Ishikawa (cell line): ENCODE results near the gene EOGT.

ENCODE experiments used
- CEBPB ChIP-seq: IDR thresholded peaks from 2 replicates; pipeline ENCODE4 v1.6.1; 2012
- CREB1 ChIP-seq: IDR thresholded peaks from 2 replicates; pipeline ENCODE4 v1.6.1; 2012; ENCODE audit warnings: low read depth
- EGR1 ChIP-seq: IDR thresholded peaks from 2 replicates; pipeline ENCODE4 v1.6.1; 2012
- EP300 ChIP-seq: IDR thresholded peaks from 2 replicates; pipeline ENCODE4 v1.6.1; 2012; ENCODE audit warnings: borderline replicate concordance
- FOXM1 ChIP-seq: IDR thresholded peaks from 2 replicates; pipeline ENCODE4 v1.6.1; 2012; ENCODE audit warnings: low read depth, borderline replicate concordance
- NFIC ChIP-seq: IDR thresholded peaks from 2 replicates; pipeline ENCODE4 v1.6.1; 2012
- RAD21 ChIP-seq: IDR thresholded peaks from 2 replicates; pipeline ENCODE4 v1.6.1; 2012; ENCODE audit warnings: low read depth
- TAF1 ChIP-seq: IDR thresholded peaks from 2 replicates; pipeline ENCODE4 v1.6.1; 2012; ENCODE audit warnings: low read depth, mild to moderate bottlenecking
- TCF12 ChIP-seq: IDR thresholded peaks from 2 replicates; pipeline ENCODE4 v1.6.1; 2012; ENCODE audit warnings: low read depth
- TEAD4 ChIP-seq: IDR thresholded peaks from 2 replicates; pipeline ENCODE4 v1.6.1; 2012
- YY1 ChIP-seq: IDR thresholded peaks from 2 replicates; pipeline ENCODE4 v1.6.1; 2012; ENCODE audit warnings: low read depth
- ZBTB7A ChIP-seq: IDR thresholded peaks from 2 replicates; pipeline ENCODE4 v1.6.1; 2012; ENCODE audit warnings: low read depth
- TF ChIP-seq, protein P1 (sequence below): IDR thresholded peaks from 2 replicates; pipeline ENCODE4 v1.6.1; 2012
- TF ChIP-seq, protein P2 (sequence below): IDR thresholded peaks from 2 replicates; pipeline ENCODE4 v1.6.1; 2012
- TF ChIP-seq, protein P3 (sequence below): IDR thresholded peaks from 2 replicates; pipeline ENCODE4 v1.6.1; 2012; ENCODE audit warnings: low read depth, mild to moderate bottlenecking

Gene EOGT

DNA sequence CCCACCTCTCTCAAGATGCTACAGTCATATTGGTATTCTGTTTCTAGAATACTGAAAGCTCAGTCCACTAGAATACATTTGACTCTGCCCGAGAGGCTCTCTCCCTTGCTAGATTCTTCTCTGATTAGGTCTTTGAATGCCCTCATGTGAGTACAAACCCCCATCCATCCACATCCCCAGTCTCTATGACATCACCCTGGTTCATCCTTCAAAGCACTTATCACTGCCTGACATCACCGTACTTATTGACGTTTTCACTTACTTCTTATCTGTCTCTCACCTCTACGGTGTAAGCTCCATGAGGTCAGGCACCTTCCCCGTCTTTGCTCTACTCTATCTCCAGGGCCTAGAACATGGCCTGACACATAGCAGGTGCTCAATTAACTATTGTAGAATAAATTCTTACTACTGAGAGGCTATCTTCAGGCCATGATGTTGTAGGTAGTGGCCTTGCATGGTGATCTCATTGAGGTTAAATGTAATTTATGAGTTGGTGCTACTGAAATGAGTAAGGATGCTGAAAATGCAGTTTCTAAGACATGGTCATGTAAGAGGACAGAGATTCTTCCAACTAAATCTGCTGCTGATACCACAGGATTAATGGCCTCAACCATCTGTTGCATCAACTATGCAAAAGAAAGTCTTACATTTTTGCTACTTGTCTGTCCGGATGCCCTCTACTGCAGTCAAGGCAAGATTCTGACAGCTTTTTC is 26.8 kb downstream of the EOGT start:
- TF ChIP-seq CEBPB (no peak), EGR1 (no peak), RAD21 (no peak), EP300 (no peak), FOXM1 (no peak), CREB1 (no peak), YY1 (no peak), TCF12 (no peak), TEAD4 (no peak), ZBTB7A (no peak), TAF1 (no peak), NFIC (no peak)
- TF ChIP-seq, protein P1, sequence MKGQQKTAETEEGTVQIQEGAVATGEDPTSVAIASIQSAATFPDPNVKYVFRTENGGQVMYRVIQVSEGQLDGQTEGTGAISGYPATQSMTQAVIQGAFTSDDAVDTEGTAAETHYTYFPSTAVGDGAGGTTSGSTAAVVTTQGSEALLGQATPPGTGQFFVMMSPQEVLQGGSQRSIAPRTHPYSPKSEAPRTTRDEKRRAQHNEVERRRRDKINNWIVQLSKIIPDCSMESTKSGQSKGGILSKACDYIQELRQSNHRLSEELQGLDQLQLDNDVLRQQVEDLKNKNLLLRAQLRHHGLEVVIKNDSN, result no peak
- TF ChIP-seq, protein P2, sequence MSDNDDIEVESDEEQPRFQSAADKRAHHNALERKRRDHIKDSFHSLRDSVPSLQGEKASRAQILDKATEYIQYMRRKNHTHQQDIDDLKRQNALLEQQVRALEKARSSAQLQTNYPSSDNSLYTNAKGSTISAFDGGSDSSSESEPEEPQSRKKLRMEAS, result no peak
- TF ChIP-seq, protein P3, sequence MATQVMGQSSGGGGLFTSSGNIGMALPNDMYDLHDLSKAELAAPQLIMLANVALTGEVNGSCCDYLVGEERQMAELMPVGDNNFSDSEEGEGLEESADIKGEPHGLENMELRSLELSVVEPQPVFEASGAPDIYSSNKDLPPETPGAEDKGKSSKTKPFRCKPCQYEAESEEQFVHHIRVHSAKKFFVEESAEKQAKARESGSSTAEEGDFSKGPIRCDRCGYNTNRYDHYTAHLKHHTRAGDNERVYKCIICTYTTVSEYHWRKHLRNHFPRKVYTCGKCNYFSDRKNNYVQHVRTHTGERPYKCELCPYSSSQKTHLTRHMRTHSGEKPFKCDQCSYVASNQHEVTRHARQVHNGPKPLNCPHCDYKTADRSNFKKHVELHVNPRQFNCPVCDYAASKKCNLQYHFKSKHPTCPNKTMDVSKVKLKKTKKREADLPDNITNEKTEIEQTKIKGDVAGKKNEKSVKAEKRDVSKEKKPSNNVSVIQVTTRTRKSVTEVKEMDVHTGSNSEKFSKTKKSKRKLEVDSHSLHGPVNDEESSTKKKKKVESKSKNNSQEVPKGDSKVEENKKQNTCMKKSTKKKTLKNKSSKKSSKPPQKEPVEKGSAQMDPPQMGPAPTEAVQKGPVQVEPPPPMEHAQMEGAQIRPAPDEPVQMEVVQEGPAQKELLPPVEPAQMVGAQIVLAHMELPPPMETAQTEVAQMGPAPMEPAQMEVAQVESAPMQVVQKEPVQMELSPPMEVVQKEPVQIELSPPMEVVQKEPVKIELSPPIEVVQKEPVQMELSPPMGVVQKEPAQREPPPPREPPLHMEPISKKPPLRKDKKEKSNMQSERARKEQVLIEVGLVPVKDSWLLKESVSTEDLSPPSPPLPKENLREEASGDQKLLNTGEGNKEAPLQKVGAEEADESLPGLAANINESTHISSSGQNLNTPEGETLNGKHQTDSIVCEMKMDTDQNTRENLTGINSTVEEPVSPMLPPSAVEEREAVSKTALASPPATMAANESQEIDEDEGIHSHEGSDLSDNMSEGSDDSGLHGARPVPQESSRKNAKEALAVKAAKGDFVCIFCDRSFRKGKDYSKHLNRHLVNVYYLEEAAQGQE, result no peak

DNA sequence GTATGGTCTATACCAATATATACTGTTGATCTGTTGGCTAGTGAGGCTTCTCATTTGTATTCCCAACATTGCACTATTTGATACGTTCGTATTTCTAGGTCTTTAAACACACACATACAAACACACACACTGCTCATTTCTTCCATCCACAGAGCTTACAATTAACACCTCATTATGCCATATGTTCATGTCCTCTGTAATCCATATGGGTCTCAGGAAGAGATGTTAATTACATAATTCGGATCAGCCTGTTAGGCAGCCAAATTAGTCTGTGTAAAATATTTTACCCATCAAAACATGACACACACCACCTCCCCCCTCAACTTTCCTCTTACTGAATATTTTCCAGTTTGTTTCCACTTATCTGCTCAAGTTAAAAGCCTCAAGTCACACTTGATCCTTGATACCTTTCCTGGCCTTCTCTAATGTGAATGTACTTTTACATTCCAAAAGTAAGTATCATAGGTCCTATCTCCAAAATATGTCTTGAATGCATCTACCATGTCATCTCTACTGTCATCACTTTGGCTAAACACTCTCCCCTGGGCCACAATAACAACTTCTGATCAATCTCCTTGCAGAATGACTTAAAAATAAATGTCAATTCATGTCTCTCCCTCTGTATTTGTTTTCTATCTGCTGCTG is 28.2 kb downstream of the EOGT start:
- TF ChIP-seq EGR1 (no peak), NFIC (no peak), CREB1 (no peak), RAD21 (no peak), EP300 (no peak), TEAD4 (no peak), YY1 (no peak), TCF12 (no peak), FOXM1 (no peak), CEBPB (no peak), ZBTB7A (no peak), TAF1 (no peak)
- TF ChIP-seq, protein P2, result no peak
- TF ChIP-seq, protein P1, result no peak
- TF ChIP-seq, protein P3, result no peak

DNA sequence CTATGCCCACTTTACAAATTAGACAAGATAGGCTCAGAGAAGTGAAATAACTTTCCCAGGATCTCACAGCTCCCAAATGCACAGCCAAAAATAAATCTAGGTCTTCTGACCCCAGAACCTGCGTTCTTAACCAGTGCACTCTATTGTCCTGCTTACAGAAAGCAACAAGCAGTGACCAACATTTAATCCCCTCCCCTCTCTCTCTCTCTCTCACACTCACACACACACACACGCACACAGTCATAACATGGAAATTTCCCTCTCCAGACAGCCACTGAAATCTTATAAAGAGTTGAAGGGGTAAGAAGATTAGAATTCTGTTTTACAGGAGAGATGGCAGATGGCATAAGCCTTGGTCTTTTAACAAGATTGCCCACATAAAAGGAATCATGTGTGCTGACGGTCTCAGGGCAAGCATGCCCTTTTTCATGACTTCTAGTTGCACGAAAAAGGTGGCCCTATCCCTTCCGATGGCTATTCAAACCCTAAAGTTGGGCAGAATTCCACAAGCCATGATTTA is 29.4 kb downstream of the EOGT start:
- TF ChIP-seq EGR1, result no peak
- TF ChIP-seq RAD21, result no peak
- no peak for TF ChIP-seq CEBPB
- TF ChIP-seq FOXM1, result no peak
- TF ChIP-seq EP300, result no peak
- TF ChIP-seq, protein P3, result no peak
- TF ChIP-seq, protein P2, result no peak
- TF ChIP-seq TCF12, result no peak
- TF ChIP-seq ZBTB7A, result no peak
- no peak for TF ChIP-seq CREB1
- no peak for TF ChIP-seq YY1
- no peak for TF ChIP-seq NFIC
- no peak for TF ChIP-seq TEAD4
- no peak for TF ChIP-seq TAF1
- TF ChIP-seq, protein P1, result no peak
